GM12875 (cell line): ENCODE results near the gene IRF2BPL.
"Not testable (repeated sequence)": the region's sequence is repeated elsewhere in the genome, so short reads cannot be mapped to it uniquely, and the experiment has no call there.

Experiments used
- H3K4me3 ChIP-seq: one replicate; pipeline ENCODE4 v1.5.1; 2011; ENCODE audit warnings: low read depth, low read length, control low read depth
- TF ChIP-seq, protein P1 (sequence below): IDR thresholded peaks from 2 replicates; pipeline ENCODE4 v1.5.1; 2011; ENCODE audit warnings: low read depth, mild to moderate bottlenecking, control low read depth, inconsistent platforms, low read length, moderate library complexity, borderline replicate concordance; ENCODE audit not compliant: insufficient read depth

The IRF2BPL gene

GRCh38 chr14:77024171-77024691 is 4.3 kb downstream of the IRF2BPL start:
- TF ChIP-seq, protein P1, sequence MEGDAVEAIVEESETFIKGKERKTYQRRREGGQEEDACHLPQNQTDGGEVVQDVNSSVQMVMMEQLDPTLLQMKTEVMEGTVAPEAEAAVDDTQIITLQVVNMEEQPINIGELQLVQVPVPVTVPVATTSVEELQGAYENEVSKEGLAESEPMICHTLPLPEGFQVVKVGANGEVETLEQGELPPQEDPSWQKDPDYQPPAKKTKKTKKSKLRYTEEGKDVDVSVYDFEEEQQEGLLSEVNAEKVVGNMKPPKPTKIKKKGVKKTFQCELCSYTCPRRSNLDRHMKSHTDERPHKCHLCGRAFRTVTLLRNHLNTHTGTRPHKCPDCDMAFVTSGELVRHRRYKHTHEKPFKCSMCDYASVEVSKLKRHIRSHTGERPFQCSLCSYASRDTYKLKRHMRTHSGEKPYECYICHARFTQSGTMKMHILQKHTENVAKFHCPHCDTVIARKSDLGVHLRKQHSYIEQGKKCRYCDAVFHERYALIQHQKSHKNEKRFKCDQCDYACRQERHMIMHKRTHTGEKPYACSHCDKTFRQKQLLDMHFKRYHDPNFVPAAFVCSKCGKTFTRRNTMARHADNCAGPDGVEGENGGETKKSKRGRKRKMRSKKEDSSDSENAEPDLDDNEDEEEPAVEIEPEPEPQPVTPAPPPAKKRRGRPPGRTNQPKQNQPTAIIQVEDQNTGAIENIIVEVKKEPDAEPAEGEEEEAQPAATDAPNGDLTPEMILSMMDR: no peak
- no peak overlapping the region for H3K4me3 ChIP-seq

DNA sequence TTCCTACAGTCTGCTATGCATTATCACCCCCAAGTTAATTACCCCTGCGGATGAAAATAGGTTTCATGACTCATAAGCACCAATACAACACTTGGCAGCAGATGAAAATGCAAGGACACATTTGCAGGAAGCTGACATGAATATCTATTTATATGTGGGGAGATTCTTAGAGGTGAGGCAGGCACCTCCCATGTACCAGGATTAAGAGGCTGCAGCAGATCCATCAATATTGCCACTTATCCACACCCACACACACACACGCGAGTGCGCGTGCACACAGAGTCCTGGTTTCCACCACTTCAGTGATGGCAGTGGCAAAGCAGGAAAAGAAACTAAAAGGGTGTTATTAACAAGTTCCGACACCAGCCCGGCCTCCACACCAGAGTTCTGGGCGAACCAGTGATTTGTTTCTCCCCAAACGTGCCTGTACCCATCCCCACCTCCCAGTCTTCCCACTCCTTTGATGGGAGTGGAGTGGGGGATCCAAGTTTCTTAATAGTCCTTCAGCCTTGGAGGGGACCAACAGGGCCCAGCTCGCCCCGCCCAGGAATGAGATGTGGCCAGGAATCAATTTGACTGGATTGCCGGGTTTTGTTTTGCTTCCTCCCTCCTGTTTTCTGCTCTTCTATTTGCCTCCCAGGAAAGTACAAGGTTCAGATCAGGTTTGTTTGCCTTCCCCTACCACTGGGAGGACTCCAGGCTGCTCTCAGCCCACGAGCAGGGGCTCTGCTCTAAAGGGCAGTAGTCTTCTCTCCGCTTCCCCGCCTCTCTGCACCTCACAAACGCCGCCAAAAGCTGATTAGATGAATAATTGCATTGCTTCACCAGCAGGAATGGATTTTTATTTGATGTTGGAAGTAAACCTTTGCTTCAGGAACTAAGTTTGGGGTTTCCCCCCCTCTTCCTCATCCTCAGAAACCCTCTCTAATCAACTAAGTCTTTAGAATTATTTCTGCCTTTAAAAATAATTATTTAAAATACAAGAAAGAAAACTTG is 5.2 kb downstream of the IRF2BPL start:
- TF ChIP-seq, protein P1: no peak
- no peak overlapping the region for H3K4me3 ChIP-seq

DNA sequence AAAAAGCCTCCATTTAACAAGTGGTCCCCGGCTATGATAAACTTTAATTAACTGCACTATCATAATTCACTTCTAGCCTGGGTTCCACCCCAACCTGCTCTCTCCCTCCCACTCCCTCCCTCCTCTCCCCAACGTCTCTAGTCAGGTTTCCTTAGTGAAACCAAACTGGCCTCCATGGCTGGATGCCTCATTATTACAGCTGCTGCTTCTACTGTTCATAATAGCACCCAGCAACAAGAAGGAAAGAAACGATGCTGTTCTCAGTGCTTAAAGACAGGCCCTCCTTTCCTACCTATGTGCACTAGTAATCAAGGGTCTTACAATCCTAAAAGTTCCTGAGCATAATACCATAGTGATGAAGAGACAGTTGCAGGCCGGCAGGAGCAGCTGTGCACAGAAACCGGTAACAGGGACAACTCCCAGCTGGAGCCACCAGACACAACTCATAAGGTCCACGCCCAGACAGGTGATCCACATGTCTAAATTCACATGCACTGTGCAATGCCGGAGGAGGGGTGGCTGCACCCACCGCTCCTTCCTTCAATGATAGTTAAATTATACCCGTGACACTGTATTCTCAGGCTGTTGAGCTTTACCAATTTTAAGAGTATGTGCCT is 6.2 kb downstream of the IRF2BPL start:
- TF ChIP-seq, protein P1: no peak
- no peak overlapping the region for H3K4me3 ChIP-seq

GRCh38 chr14:77021424-77021823 is 7.1 kb downstream of the IRF2BPL start:
- not testable (repeated sequence) for H3K4me3 ChIP-seq

- H3K4me3 ChIP-seq: no peak overlapping the region
- TF ChIP-seq, protein P1: no peak
These were observed 9.7 kb downstream of the IRF2BPL start for GRCh38 chr14:77018785-77019184.

DNA sequence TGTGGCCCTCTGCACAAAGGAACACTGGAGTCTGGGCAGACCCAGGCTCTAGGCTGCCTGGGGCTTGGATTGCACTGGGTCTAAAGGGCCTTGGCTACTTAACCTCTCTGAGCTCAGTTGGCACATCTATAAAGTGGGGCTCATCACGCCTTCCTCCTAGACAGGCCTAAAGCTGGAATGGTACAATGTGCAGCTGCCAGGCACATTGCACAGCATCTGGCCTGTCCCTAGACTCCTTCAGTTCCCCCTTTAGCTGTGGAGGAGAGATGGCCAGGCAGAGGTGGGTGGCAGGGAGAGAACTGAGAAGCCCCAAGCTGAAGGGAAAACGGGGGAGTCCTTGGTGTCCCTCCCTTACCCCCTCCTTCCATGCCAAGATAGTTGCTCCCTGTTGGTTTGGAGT is 10.8 kb downstream of the IRF2BPL start:
- no peak overlapping the region for H3K4me3 ChIP-seq
- TF ChIP-seq, protein P1: no peak

GRCh38 chr14:77014734-77015133 is 13.8 kb downstream of the IRF2BPL start:
- H3K4me3 ChIP-seq: no peak overlapping the region
- TF ChIP-seq, protein P1: no peak
